H9 (cell line): ENCODE results near the gene UBE2V1. TPM values are rescaled to one million over a fixed set of nuclear protein-coding genes. Genes with fewer than 3 reads are reported as not detected.

ENCODE experiments used
- DNase-seq: peaks from one replicate; pipeline ENCODE4 v3.0.0-alpha.2; 2017
- H2AFZ ChIP-seq: one replicate; pipeline ENCODE4 v1.6.1; 2013; ENCODE audit warnings: mild to moderate bottlenecking, low read length, control low read depth, moderate library complexity
- H2AK5ac ChIP-seq: 2 replicates; pipeline ENCODE4 v1.6.1; 2013; ENCODE audit warnings: low read length, control low read depth, mixed read lengths; ENCODE audit not compliant: insufficient read length
- H2BK120ac ChIP-seq: one replicate; pipeline ENCODE4 v1.6.1; 2013; ENCODE audit warnings: low read depth, mild to moderate bottlenecking, low read length, control low read depth, inconsistent platforms; ENCODE audit not compliant: poor library complexity, severe bottlenecking
- H2BK12ac ChIP-seq: 2 replicates; pipeline ENCODE4 v1.6.1; 2013; ENCODE audit warnings: low read length, control low read depth, mixed read lengths, low read depth; ENCODE audit not compliant: insufficient read length
- H2BK15ac ChIP-seq: 2 replicates; pipeline ENCODE4 v1.6.1; 2013; ENCODE audit warnings: low read depth, low read length, control low read depth
- H2BK20ac ChIP-seq: one replicate; pipeline ENCODE4 v1.6.1; 2013; ENCODE audit warnings: low read depth, mild to moderate bottlenecking, low read length, control low read depth, inconsistent platforms; ENCODE audit not compliant: poor library complexity, severe bottlenecking
- H2BK5ac ChIP-seq: 2 replicates; pipeline ENCODE4 v1.6.1; 2013; ENCODE audit warnings: low read length, control low read depth, mixed read lengths; ENCODE audit not compliant: insufficient read length
- H3K14ac ChIP-seq: 2 replicates; pipeline ENCODE4 v1.6.1; 2013; ENCODE audit warnings: low read length, control low read depth; ENCODE audit not compliant: insufficient read depth
- H3K18ac ChIP-seq: 2 replicates; pipeline ENCODE4 v1.6.1; 2013; ENCODE audit warnings: low read depth, mild to moderate bottlenecking, mixed read lengths, low read length, control low read depth; ENCODE audit not compliant: insufficient read length
- H3K23ac ChIP-seq: 2 replicates; pipeline ENCODE4 v1.6.1; 2013; ENCODE audit warnings: low read length, control low read depth, mixed read lengths, low read depth; ENCODE audit not compliant: insufficient read length
- H3K23me2 ChIP-seq: 2 replicates; pipeline ENCODE4 v1.6.1; 2013; ENCODE audit warnings: low read depth, mild to moderate bottlenecking, mixed read lengths, low read length, control low read depth; ENCODE audit not compliant: insufficient read length, poor library complexity, severe bottlenecking
- H3K27ac ChIP-seq: 2 replicates; pipeline ENCODE4 v1.5.1; 2013; ENCODE audit warnings: low read length, control low read depth, mixed read lengths, low read depth; ENCODE audit not compliant: insufficient read length
- H3K27me3 ChIP-seq: 2 replicates; pipeline ENCODE4 v1.6.1; 2013; ENCODE audit warnings: low read length, control low read depth, inconsistent platforms; ENCODE audit not compliant: insufficient read depth
- H3K4ac ChIP-seq: 2 replicates; pipeline ENCODE4 v1.6.1; 2013; ENCODE audit warnings: low read depth, mild to moderate bottlenecking, control low read depth, inconsistent platforms, low read length, moderate library complexity
- H3K4me1 ChIP-seq: 2 replicates; pipeline ENCODE4 v1.6.1; 2013; ENCODE audit warnings: low read length, control low read depth, inconsistent platforms; ENCODE audit not compliant: insufficient read depth
- H3K4me2 ChIP-seq: 2 replicates; pipeline ENCODE4 v1.6.1; 2013; ENCODE audit warnings: low read length, control low read depth, mixed read lengths; ENCODE audit not compliant: insufficient read length, insufficient read depth
- H3K56ac ChIP-seq: 2 replicates; pipeline ENCODE4 v1.6.1; 2013; ENCODE audit warnings: low read depth, mild to moderate bottlenecking, mixed read lengths, low read length, control low read depth; ENCODE audit not compliant: insufficient read length
- H3K79me1 ChIP-seq: 2 replicates; pipeline ENCODE4 v1.6.1; 2013; ENCODE audit warnings: low read depth, mild to moderate bottlenecking, moderate library complexity, low read length, control low read depth, inconsistent platforms; ENCODE audit not compliant: insufficient read depth, poor library complexity, severe bottlenecking
- H3K79me2 ChIP-seq: 2 replicates; pipeline ENCODE4 v1.6.1; 2013; ENCODE audit warnings: low read length, control low read depth, inconsistent platforms; ENCODE audit not compliant: insufficient read depth
- H3K9ac ChIP-seq: 2 replicates; pipeline ENCODE4 v1.6.1; 2013; ENCODE audit warnings: low read length, control low read depth, mixed read lengths; ENCODE audit not compliant: insufficient read length; ENCODE audit errors: extremely low read depth
- H3K9me3 ChIP-seq: one replicate; pipeline ENCODE4 v1.6.1; 2013; ENCODE audit warnings: low read depth, low read length, inconsistent platforms; ENCODE audit not compliant: control insufficient read depth
- H3T11ph ChIP-seq: one replicate; pipeline ENCODE4 v1.6.1; 2013; ENCODE audit warnings: mild to moderate bottlenecking, low read length, control low read depth, inconsistent platforms
- H4K20me1 ChIP-seq: one replicate; pipeline ENCODE4 v1.6.1; 2013; ENCODE audit not compliant: control insufficient read depth, insufficient read length, insufficient read depth
- H4K5ac ChIP-seq: 2 replicates; pipeline ENCODE4 v1.6.1; 2013; ENCODE audit warnings: low read depth, mild to moderate bottlenecking, mixed read lengths, low read length, control low read depth; ENCODE audit not compliant: insufficient read length
- H4K8ac ChIP-seq: replicated peaks from 2 replicates; pipeline ENCODE4 v1.6.1; 2013; ENCODE audit warnings: low read length, control low read depth, mixed read lengths, low read depth; ENCODE audit not compliant: insufficient read length
- H4K91ac ChIP-seq: 2 replicates; pipeline ENCODE4 v1.6.1; 2013; ENCODE audit warnings: low read depth, mild to moderate bottlenecking, moderate library complexity, mixed read lengths, low read length, control low read depth; ENCODE audit not compliant: insufficient read length
- H3K27ac Mint-ChIP-seq, 3 experiments: 2 replicates in 2 of 3; 3 replicates in 1 of 3; pipeline ENCODE4 v1.8.0; 2020 to 2021; ENCODE audit warnings: mixed read lengths in 3 of 3, mild to moderate bottlenecking in 1 of 3, moderate library complexity in 1 of 3
- H3K27me3 Mint-ChIP-seq: 2 replicates; pipeline ENCODE4 v1.8.0; 2021; ENCODE audit warnings: low read depth, mild to moderate bottlenecking, moderate library complexity, mixed read lengths
- H3K36me3 Mint-ChIP-seq, 3 experiments: 2 replicates in 2 of 3; 3 replicates in 1 of 3; pipeline ENCODE4 v1.8.0; 2020 to 2021; ENCODE audit warnings: low read depth in 3 of 3, mixed read lengths in 3 of 3; ENCODE audit not compliant: insufficient read depth in 1 of 3
- H3K4me1 Mint-ChIP-seq, 2 experiments: 2 replicates each; pipeline ENCODE4 v1.8.0; 2020; ENCODE audit warnings: mixed read lengths in 2 of 2
- H3K4me3 Mint-ChIP-seq, 2 experiments: 2 replicates in 1 of 2; 3 replicates in 1 of 2; pipeline ENCODE4 v1.8.0; 2020 to 2021; ENCODE audit warnings: mild to moderate bottlenecking in 2 of 2, mixed read lengths in 2 of 2, moderate library complexity in 1 of 2
- H3K9me3 Mint-ChIP-seq, 2 experiments: 2 replicates in 1 of 2; 3 replicates in 1 of 2; pipeline ENCODE4 v1.8.0; 2020; ENCODE audit warnings: mild to moderate bottlenecking in 2 of 2, mixed read lengths in 2 of 2, moderate library complexity in 1 of 2
- CTCF ChIP-seq: fragments of 200-600 bp; sonication (generic); conservative IDR thresholded peaks from 3 replicates; pipeline ENCODE4 v1.8.0; 2021; ENCODE audit warnings: antibody characterized with exemption, mild to moderate bottlenecking
- WGBS: extraction: QIAGEN DNeasy Blood & Tissue Kit; methylation state at CpG from one replicate; pipeline ENCODE4 v1.1.7; 2013; ENCODE audit warnings: missing lambda C conversion rate, low lambda C conversion rate, mixed read lengths; ENCODE audit not compliant: insufficient read length; ENCODE audit errors: extremely low coverage; 5-methylcytosine and 5-hydroxymethylcytosine counted together
- total RNA-seq: library from RNA; stranded (reverse); gene quantifications from 2 replicates; pipeline ENCODE4 v1.2.1, GENCODE V29; 2021

The UBE2V1 gene
- total RNA-seq, 1 experiment from 2014 or later, result 152 TPM

DNA sequence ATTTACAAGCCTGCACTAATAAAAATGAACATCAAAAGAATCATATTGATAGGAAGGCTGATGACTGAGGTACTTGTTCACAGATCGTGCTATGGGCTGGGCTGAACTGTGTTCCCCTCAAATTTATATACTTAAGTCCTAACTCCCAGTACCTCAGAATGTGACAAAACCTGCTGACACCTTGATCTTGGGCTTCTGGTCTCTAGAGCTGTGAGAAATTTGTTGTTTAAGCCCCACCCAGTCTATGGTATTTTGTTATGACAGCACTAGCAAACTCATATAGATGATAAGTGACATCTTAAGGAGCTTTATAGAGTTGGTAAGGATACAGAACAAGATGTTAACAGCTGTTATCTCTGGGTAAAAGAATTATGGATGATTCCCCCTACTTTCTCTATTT lies 13.8 kb downstream of the UBE2V1 start:
- no peak overlapping the region for H2BK12ac ChIP-seq
- H3K23me2 ChIP-seq, result no peaks in the 10 kb centered on the region
- Mint-ChIP-seq H3K36me3 (peaks cover 9 to 33% (median 24%) of the 10 kb centered on the region in 3 experiments; a peak in 6 of 7 replicates), H3K9me3 (no peaks in the 10 kb centered on the region), H3K27me3 (no peaks in the 10 kb centered on the region), H3K27ac (peak overlapping the region in 2 of 3 experiments; percentile 23 to 88; a peak in 2 of 7 replicates), H3K4me3 (no peak overlapping the region), H3K4me1 (peaks cover 26 to 37% of the 10 kb centered on the region in 2 experiments)
- peaks cover 29% of the 10 kb centered on the region; the same call in 1 of the 2 replicates for H3K79me2 ChIP-seq
- H4K91ac ChIP-seq, result no peak overlapping the region
- no peak overlapping the region for H3K18ac ChIP-seq
- H3K27ac ChIP-seq, result no peak overlapping the region
- H4K20me1 ChIP-seq, result no peaks in the 10 kb centered on the region
- no peaks in the 10 kb centered on the region for H3K27me3 ChIP-seq
- no peak overlapping the region for H2BK20ac ChIP-seq
- no peak overlapping the region for H3K23ac ChIP-seq
- H2BK15ac ChIP-seq, result no peak overlapping the region
- no peak overlapping the region for H2AFZ ChIP-seq
- no peak overlapping the region for H4K8ac ChIP-seq
- no peak overlapping the region for H4K5ac ChIP-seq
- no peak overlapping the region for H3K14ac ChIP-seq
- TF ChIP-seq CTCF, result no peak
- H3K4ac ChIP-seq, result no peak overlapping the region
- peaks cover 3% of the 10 kb centered on the region; the same call in 1 of the 2 replicates for H3K4me1 ChIP-seq
- DNase-seq, result no peak
- H3K4me2 ChIP-seq, result no peak overlapping the region
- WGBS, result no CpG with 5 or more reads among the region's 1 CpG
- H2BK120ac ChIP-seq, result no peak overlapping the region
- H3K9me3 ChIP-seq, result no peaks in the 10 kb centered on the region
- H3K9ac ChIP-seq, result no peak overlapping the region
- peaks cover 9% of the 10 kb centered on the region for H3K79me1 ChIP-seq
- H3T11ph ChIP-seq, result no peak overlapping the region
- H2AK5ac ChIP-seq, result no peak overlapping the region
- H2BK5ac ChIP-seq, result no peak overlapping the region
- no peak overlapping the region for H3K56ac ChIP-seq
